ENCODE results near the gene LCOR. TPM values are rescaled to one million over a fixed set of nuclear protein-coding genes. Genes with fewer than 3 reads are reported as not detected.
"Not testable (repeated sequence)": the region's sequence is repeated elsewhere in the genome, so short reads cannot be mapped to it uniquely, and the experiment has no call there.

The LCOR gene
- total RNA-seq, 1 donor from 2014 or later = 50.1 TPM

- intact Hi-C loops (cut with DNase I) = no loop called here
- DNase-seq (ENCODE audit: low spot score) = peak; percentile 33
- no peak for ATAC-seq
These were observed 186.4 kb downstream of the LCOR start for GRCh38 chr10:97018251-97019212.

DNA sequence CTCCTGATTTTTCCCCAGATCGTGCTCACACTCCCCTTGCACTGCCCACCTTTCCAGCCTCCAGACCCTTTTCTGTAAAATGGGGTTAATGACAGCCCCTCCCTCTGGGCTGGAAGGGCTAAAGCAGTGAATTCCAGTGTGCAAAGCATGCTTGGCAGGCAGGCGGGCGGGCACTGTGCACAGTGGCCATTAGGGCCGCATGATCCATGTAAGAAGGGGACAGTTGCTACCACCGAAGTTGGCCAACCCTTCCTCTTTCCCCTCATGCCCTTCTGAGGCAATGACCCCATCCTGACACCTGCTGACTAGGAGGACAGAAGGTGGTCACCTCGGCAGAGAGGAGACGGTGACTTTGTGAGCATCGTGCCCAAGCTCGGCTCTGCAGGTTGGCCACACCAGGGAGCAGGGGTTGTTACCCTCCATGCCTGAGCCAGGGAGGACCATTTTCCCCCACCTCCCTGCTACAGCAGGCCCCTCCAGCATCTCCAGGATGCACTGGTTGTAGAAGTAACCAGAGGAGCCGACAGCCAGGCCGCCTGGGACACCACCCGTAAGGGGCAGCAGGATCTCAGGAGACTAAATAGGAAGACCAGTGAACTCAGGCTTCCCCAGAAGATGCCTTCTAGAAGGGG is 187.2 kb downstream of the LCOR start:
- intact Hi-C loops (cut with DNase I) = no loop called here
- DNase-seq (ENCODE audit: low spot score) (no peak), ATAC-seq (no peak)

DNA sequence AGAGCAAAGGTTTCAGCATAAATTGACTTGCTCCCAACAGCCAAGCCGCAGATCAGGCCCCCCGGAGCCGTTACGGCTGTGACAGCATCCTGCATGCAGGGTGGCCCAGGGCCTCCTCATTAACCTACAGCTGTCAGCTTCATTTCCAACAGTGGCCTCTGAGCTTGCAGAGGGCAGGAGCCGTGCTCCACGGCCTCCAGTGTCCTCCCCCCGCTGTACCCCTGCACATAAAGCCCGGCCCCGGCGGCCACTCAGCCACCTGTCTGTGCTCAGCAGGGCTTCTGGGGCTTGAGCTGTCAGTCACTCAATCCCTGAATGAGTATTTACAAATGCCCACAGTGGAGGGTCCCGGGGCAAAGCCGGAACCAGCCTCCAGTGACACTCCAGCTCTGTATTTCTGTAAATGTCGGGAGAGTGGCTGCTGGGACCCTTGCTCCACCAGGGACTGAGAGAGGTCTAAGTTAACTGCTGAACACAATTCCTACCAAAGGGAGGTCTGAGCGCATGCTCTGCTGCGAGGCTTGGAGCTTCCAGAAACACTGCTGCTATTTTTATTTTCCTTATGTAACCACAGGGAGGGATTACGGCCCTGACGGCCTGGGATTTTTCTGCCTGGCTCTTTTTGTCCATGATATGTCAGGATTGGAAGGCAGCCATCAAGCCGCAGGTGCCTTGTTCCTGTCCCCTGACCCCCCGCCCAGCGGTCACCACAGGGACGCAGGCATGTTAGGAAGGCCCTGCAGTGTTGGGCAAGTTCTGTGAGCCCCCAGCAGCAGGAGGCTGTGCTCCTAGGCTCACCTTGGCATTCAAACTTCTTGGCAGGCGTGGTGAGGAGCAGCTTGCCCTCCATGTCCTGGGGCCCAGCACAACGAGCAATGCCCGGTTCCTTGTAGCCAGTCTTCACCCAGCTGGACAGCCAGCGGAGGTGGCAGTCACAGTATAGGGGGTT is 188.6 kb downstream of the LCOR start:
- intact Hi-C loops (cut with DNase I) = loop anchor here (5.0 kb wide), 1 partner anchor 732 kb away; no protein-coding TSS in a partner anchor
- ATAC-seq = peak; percentile 88
- DNase-seq (ENCODE audit: low spot score) = no peak

DNA sequence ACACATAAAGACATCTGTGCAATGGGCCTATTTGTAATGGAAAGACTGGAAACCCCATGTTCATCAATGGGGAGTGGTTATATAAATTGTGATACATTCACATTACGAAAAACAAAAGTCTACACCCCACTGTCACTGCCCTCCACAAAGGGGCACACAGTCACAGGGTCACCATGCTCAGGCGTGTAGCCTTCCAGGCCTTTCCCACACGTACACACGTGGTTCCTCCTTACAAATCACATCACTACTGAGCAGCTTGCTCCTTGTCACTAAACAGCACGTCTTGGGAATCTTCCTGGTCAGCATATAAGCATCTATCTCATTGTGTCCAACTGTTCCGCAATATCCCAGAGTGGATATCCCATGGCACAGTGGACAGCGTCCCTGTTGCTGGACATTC is 190.5 kb downstream of the LCOR start:
- DNase-seq (ENCODE audit: low spot score) (no peak), ATAC-seq (no peak)
- intact Hi-C loops (cut with DNase I) = loop anchor here (5.0 kb wide), 1 partner anchor 730 kb away; no protein-coding TSS in a partner anchor

DNA sequence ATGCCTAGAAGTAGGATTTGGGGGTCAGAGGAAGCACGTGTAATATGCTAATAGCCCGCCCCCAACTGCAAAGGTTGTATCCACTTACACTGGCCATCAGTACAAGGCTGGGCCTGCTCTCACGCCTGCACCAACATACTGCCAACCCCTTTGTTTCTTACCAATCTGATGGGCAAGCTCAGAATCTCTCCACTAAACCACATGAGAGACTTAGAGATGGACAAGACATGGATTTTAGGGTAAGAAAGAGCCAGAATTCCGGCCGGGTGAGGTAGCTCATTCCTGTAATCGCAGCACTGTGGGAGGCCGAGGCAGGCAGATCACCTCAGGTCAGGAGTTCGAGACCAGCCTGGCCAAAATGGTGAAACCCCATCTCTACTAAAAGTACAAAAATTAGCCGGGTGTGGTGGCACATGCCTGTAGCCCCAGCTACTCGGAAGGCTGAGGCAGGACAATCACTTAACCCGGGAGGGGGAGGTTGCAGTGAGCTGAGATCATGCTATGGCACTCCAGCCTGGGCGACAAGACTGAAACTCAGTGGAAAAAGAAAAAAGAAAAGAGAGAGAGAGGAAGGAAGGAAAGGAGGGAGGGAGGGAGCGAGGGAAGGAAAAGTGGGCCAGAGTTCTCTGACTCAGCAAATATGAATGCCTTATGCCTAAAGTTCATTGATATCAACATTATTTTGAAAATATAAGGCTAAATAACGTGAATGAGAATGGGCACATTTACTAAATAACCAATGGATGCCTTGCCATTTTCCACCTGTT is 191.5 kb downstream of the LCOR start:
- DNase-seq (ENCODE audit: low spot score) (no peak), ATAC-seq (no peak)
- intact Hi-C loops (cut with DNase I) = loop anchor here (5.0 kb wide), 1 partner anchor 729 kb away; no protein-coding TSS in a partner anchor

GRCh38 chr10:97024168-97025073 is 192.3 kb downstream of the LCOR start:
- no peak for ATAC-seq
- DNase-seq (ENCODE audit: low spot score) = peak; percentile 49
- intact Hi-C loops (cut with DNase I) = loop anchor here (5.0 kb wide), 1 partner anchor 728 kb away; no protein-coding TSS in a partner anchor

- intact Hi-C loops (cut with DNase I) = no loop called here
- ATAC-seq (peak; percentile 58), DNase-seq (ENCODE audit: low spot score) (peak; percentile 65)
These were observed 193.6 kb downstream of the LCOR start for GRCh38 chr10:97025613-97026242.

- no peak for ATAC-seq
- DNase-seq (ENCODE audit: low spot score) = no peak
- intact Hi-C loops (cut with DNase I) = no loop called here
These were observed 196.2 kb downstream of the LCOR start for GRCh38 chr10:97028126-97028831.

- no peak for ATAC-seq
- intact Hi-C loops (cut with DNase I) = no loop called here
These were observed 196.7 kb downstream of the LCOR start for GRCh38 chr10:97028832-97029178.

DNA sequence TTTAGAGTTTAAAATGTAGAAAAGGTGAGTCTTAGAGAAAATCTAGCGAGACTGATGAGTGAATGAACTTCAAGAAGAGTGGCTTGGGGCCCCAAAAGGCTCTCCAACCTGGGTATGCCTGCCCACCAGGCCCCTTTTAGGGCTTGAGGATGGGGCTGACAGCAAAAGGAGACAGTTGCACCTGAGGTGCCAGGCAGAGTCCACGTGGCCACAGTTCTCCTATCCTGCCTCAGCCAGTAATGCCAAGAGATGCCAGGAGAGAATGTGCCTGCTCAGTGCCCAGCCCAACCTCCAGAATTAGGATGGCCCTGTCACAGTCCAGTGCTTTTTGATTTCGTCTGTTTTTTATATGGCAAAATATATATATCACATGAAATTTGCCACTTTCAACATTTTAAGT is 197.2 kb downstream of the LCOR start:
- intact Hi-C loops (cut with DNase I) = no loop called here
- DNase-seq (ENCODE audit: low spot score) = peak; percentile 12
- ATAC-seq = no peak

More at GRCh38 chr10:97028832-97029178, 196.7 kb downstream of the LCOR start:
- peak; percentile 4 for DNase-seq (ENCODE audit: low spot score)

DNA sequence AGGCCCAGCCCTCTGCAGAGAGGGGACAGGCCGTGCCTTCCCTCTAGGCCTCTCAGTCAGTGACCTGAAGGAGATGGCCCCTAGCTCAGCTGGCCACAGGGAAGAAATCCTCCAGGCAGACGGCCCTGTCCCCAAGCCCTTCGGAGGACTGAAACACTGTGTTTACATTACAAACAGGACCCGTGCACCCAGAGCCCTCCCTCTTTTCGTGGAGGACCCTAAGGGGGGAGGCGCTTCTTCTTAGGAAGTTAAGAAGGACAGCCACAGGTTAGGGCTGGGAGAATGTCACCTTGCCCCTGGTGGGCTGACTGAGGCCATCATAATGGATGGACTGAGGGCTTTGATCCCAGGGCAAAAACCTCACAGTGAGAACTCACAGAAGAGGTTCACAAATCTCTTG is 198.8 kb downstream of the LCOR start:
- intact Hi-C loops (cut with DNase I) = no loop called here
- DNase-seq (ENCODE audit: low spot score) (no peak), ATAC-seq (no peak)

- DNase-seq (ENCODE audit: low spot score) (no peak), ATAC-seq (no peak)
- intact Hi-C loops (cut with DNase I) = no loop called here
These were observed 199.4 kb downstream of the LCOR start for GRCh38 chr10:97031459-97031858.

- intact Hi-C loops (cut with DNase I) = no loop called here
- peak; percentile 26 for DNase-seq (ENCODE audit: low spot score)
- no peak for ATAC-seq
These were observed 200.5 kb downstream of the LCOR start for GRCh38 chr10:97032624-97033023.

DNA sequence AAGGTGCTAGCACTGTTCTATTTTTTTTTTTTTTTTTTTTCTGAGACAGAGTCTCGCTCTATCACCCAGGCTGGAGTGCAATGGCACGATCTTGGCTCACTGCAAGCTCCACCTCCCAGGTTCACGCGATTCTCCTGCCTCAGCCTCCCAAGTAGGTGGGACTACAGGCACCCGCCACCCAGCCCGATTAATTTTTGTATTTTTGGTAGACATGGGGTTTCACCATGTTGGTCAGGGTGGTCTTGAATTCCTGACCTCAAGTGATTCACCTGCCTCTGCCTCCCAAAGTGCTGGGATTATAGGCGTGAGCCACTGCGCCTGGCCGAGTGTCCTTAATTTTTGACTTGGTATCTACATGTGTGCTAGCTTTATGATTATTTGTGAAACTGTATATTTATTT is 201.7 kb downstream of the LCOR start:
- intact Hi-C loops (cut with DNase I); ATAC-seq; DNase-seq (ENCODE audit: low spot score): not testable (repeated sequence)

GRCh38 chr10:97034301-97034700 is 202.2 kb downstream of the LCOR start:
- no peak for ATAC-seq
- no peak for DNase-seq (ENCODE audit: low spot score)
- intact Hi-C loops (cut with DNase I) = no loop called here

All from sciatic nerve (tissue), 2 donors.